Head of caudate nucleus (tissue), 42 donors: ENCODE measurements around the gene GLO1.
A peak's percentile ranks its signal among the peaks of the same experiment; 100 is the strongest.

Source experiments
- DNase-seq, 42 donors: peaks; one replicate each; pipeline versions ENCODE4 v3.0.0 to v3.0.0-alpha.2; 2020 to 2021; ENCODE audit warnings: mixed read lengths in 7 of 42
- intact Hi-C: fragments of 100-400 bp; cut with DNase I; formaldehyde crosslinking; loops from one replicate; pipeline ENCODE4 v1.15.0; 2022

The GLO1 gene

GRCh38 chr6:38678178-38678760, 24.7 kb downstream of the GLO1 start:
- no peak for DNase-seq
- intact Hi-C loops: no loop called here

GRCh38 chr6:38676974-38677544, 25.9 kb downstream of the GLO1 start:
- intact Hi-C loops: no loop called here
- DNase-seq: no peak

- no peak for DNase-seq
- intact Hi-C loops: no loop called here
Observed at GRCh38 chr6:38676236-38676973, 26.5 kb downstream of the GLO1 start.

GRCh38 chr6:38673397-38674165, 29.4 kb downstream of the GLO1 start:
- DNase-seq: no peak
- intact Hi-C loops: no loop called here

- intact Hi-C loops: no loop called here
- DNase-seq: peak in 13 of 42 donors; percentile 11 to 61 (median 27)
Observed at GRCh38 chr6:38671885-38672467, 31.0 kb downstream of the GLO1 start.

GRCh38 chr6:38658418-38659167, 44.4 kb downstream of the GLO1 start:
- DNase-seq: no peak

GRCh38 chr6:38656896-38657295, 46.0 kb downstream of the GLO1 start:
- intact Hi-C loops: no loop called here
- no peak for DNase-seq

More at GRCh38 chr6:38658418-38659167, 44.4 kb downstream of the GLO1 start:
- intact Hi-C loops: no loop called here

GRCh38 chr6:38654263-38654662, 48.7 kb downstream of the GLO1 start:
- intact Hi-C loops: no loop called here
- DNase-seq: no peak

- intact Hi-C loops: no loop called here
- DNase-seq: no peak
Observed at GRCh38 chr6:38651121-38651784, 51.7 kb downstream of the GLO1 start.

- intact Hi-C loops: no loop called here
Observed at GRCh38 chr6:38650207-38650752, 52.7 kb downstream of the GLO1 start.

GRCh38 chr6:38649744-38650143, 53.2 kb downstream of the GLO1 start:
- DNase-seq: no peak
- intact Hi-C loops: no loop called here

More at GRCh38 chr6:38650207-38650752, 52.7 kb downstream of the GLO1 start:
- no peak for DNase-seq

- intact Hi-C loops: no loop called here
- DNase-seq: no peak
Observed at GRCh38 chr6:38648629-38649028, 54.3 kb downstream of the GLO1 start.

- DNase-seq: peak in 2 of 42 donors; percentile 3 to 24
Observed at GRCh38 chr6:38646166-38646878, 56.6 kb downstream of the GLO1 start.

GRCh38 chr6:38644951-38645350, 58.0 kb downstream of the GLO1 start:
- DNase-seq: no peak
- intact Hi-C loops: no loop called here

More at GRCh38 chr6:38646166-38646878, 56.6 kb downstream of the GLO1 start:
- intact Hi-C loops: no loop called here

GRCh38 chr6:38640216-38640909, 62.6 kb downstream of the GLO1 start:
- DNase-seq: peak in 17 of 42 donors; percentile 1 to 44 (median 11)
- intact Hi-C loops: no loop called here

GRCh38 chr6:38639498-38640215, 63.3 kb downstream of the GLO1 start, which contains the start of gene BTBD9:
BTBD9 (minus strand) TSS chr6:38639929.
- intact Hi-C loops: no loop called here
- peak; percentile 64 to 90 (median 83) for DNase-seq
